Sigmoid colon (tissue), 4 donors: ENCODE data around the gene ZFP36L2.

Experiments
- EP300 ChIP-seq, 4 donors: sonication (generic); formaldehyde crosslinking; IDR thresholded peaks; one replicate each; pipeline ENCODE4 v1.6.1; 2017; ENCODE audit warnings: antibody characterized with exemption in 4 of 4
- POLR2A ChIP-seq, 2 donors: fragments of 450-650 bp; IDR thresholded peaks; one replicate each; pipeline ENCODE4 v1.6.1; 2016; ENCODE audit warnings: antibody characterized with exemption in 2 of 2, mild to moderate bottlenecking in 2 of 2, moderate library complexity in 2 of 2
- POLR2AphosphoS5 ChIP-seq, 4 donors: sonication (generic); formaldehyde crosslinking; IDR thresholded peaks; one replicate each; pipeline ENCODE4 v1.6.1; 2017; ENCODE audit warnings: antibody characterized with exemption in 4 of 4
- TF ChIP-seq, protein P1 (sequence below), 4 experiments: fragments of 450-650 bp in 3 of 4; fragments of 200-600 bp in 1 of 4; IDR thresholded peaks; one replicate each; pipeline ENCODE4 v1.5.1; 2016 to 2019; ENCODE audit warnings: antibody characterized with exemption in 4 of 4, mild to moderate bottlenecking in 3 of 4, moderate library complexity in 2 of 4

DNA sequence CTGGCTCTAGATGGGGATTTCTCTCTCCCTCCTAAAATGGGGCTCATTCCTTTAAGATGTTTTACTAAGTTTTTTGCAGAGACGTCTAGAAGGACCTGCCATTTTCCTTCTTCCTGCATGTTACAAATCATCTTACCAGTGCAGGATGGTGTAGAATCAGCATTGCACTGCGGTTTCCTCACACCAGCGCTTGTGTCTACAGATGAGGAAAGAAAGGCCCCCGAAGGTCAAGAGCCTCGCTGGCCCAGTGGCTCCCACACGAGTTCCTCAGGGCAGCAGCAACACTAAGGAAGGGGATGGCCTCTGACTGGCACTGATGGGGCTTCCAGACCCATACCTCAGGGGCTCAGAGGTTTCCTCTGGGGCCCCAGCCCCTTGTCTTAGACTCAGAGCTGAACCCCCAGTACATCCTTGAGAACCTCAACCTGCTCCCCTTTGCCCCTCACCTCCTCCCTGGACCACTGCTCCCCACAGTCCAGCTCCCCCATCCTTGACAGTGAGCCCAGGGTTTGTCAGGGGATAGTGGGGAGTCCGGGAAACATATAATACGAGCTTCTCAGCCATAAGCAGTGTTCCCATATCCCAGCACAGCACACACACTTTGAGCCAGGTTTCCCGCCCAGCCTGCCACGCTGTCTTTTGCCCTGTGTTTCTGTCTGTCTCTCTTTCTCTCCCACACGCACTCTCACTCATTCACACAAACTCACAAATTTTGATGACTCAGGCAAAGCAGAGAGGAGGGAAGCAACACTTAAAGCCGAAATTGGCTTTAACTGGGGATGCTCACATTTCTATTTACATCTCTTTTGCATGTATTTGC, 29.4 kb downstream of the ZFP36L2 start:
- TF ChIP-seq, protein P1, sequence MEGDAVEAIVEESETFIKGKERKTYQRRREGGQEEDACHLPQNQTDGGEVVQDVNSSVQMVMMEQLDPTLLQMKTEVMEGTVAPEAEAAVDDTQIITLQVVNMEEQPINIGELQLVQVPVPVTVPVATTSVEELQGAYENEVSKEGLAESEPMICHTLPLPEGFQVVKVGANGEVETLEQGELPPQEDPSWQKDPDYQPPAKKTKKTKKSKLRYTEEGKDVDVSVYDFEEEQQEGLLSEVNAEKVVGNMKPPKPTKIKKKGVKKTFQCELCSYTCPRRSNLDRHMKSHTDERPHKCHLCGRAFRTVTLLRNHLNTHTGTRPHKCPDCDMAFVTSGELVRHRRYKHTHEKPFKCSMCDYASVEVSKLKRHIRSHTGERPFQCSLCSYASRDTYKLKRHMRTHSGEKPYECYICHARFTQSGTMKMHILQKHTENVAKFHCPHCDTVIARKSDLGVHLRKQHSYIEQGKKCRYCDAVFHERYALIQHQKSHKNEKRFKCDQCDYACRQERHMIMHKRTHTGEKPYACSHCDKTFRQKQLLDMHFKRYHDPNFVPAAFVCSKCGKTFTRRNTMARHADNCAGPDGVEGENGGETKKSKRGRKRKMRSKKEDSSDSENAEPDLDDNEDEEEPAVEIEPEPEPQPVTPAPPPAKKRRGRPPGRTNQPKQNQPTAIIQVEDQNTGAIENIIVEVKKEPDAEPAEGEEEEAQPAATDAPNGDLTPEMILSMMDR (IDR thresholded peaks at IDR 0.05), result no peak
- TF ChIP-seq POLR2A (IDR thresholded peaks at IDR 0.05) (no peak), POLR2AphosphoS5 (IDR thresholded peaks at IDR 0.05) (no peak), EP300 (IDR thresholded peaks at IDR 0.05) (no peak)
